HAP-1 (cell line): ENCODE data around the gene NAT8.
A peak's percentile ranks its signal among the peaks of the same experiment; 100 is the strongest.
"Not testable (repeated sequence)": the region's sequence is repeated elsewhere in the genome, so short reads cannot be mapped to it uniquely, and the experiment has no call there.

ENCODE experiments used
- DNase-seq, 2 experiments: peaks; one replicate each; pipeline ENCODE4 v3.0.0-alpha.2; 2016 to 2020; ENCODE audit warnings: low spot score in 2 of 2
- H3K27me3 ChIP-seq: fragments of 250-450 bp; sonication (Bioruptor Pico); 2 replicates; pipeline ENCODE4 v1.5.1; 2020; ENCODE audit warnings: low read depth, mild to moderate bottlenecking, moderate library complexity
- H3K36me3 ChIP-seq: fragments of 250-450 bp; sonication (Bioruptor Pico); replicated peaks from 2 replicates; pipeline ENCODE4 v1.5.1; 2020; ENCODE audit warnings: mild to moderate bottlenecking
- H3K4me1 ChIP-seq: fragments of 250-450 bp; sonication (Bioruptor Pico); 2 replicates; pipeline ENCODE4 v1.5.1; 2020; ENCODE audit warnings: mild to moderate bottlenecking
- H3K4me3 ChIP-seq: fragments of 250-450 bp; sonication (Bioruptor Pico); 2 replicates; pipeline ENCODE4 v1.5.1; 2020; ENCODE audit warnings: mild to moderate bottlenecking, moderate library complexity
- H3K9me3 ChIP-seq: fragments of 250-450 bp; sonication (Bioruptor Pico); 2 replicates; pipeline ENCODE4 v1.5.1; 2020; ENCODE audit warnings: mild to moderate bottlenecking, moderate library complexity
- in situ Hi-C: fragments of 300-500 bp; cut with MboI; formaldehyde crosslinking; loops from 3 replicates; pipeline ENCODE4 v1.14.3; 2020; ENCODE audit warnings: low sequenced_read_pairs, inconsistent platforms, mixed read lengths

NAT8 gene

DNA sequence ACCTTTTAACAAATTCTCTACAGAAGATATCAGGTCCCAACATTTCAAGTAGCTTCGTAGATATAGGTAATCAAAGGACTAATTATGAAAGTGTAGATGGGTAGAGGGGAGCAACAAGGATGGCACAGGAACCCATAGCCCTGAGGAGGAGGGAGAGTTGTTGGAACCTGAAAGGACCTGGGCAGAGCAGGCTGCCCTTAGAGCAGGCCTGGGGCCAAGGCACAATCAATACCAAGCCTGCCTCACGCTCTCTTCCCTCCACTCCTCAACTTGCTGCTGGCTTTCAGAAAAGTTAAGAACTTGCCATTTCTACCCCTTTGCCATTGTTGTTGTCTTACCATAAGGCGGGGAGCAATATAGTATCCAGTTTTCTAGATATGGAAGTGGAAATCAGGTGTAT, 10.1 kb upstream of the NAT8 start:
- no peak overlapping the region for H3K4me3 ChIP-seq

DNA sequence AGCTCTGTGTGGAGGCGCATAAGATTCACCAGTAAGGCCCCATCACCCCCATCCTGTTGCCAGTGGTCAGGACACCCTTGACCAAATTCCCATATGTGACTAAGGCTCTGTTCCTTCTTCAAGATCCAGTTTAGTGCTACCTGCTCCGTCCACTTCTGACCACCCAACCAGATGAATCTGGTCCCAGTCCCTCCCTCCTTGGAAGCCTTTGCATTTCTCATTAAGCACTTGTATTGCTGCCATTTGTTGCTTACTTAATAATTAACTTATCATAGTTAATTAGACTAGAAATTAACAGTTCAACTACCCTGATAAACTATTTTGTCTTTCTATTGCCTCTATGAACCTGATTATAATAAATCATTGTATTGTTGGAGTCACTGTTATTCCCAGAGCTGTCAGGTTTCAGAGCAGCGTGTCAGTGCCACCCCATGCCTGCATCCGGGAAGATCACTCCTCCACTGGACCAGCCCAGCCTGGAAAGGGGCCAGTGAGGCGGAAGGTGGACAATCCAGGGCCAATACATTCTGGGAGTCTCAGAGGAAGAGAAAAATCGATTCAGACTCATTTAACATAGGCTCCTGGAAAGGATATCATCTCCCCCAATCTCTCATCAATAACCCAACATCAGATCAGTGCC, 9.5 kb upstream of the NAT8 start:
- Histone ChIP-seq H3K4me1 (no peaks in the 10 kb centered on the region), H3K27me3 (no peaks in the 10 kb centered on the region), H3K36me3 (no peaks in the 10 kb centered on the region), H3K9me3 (no peaks in the 10 kb centered on the region), H3K4me3 (no peak overlapping the region)
- in situ Hi-C loops = no loop called here
- DNase-seq = no peak

More for the DNA sequence above, 10.1 kb upstream of the NAT8 start:
- DNase-seq = no peak
- Histone ChIP-seq H3K4me1 (no peaks in the 10 kb centered on the region), H3K36me3 (no peaks in the 10 kb centered on the region), H3K27me3 (no peaks in the 10 kb centered on the region), H3K9me3 (no peaks in the 10 kb centered on the region)
- in situ Hi-C loops = no loop called here

DNA sequence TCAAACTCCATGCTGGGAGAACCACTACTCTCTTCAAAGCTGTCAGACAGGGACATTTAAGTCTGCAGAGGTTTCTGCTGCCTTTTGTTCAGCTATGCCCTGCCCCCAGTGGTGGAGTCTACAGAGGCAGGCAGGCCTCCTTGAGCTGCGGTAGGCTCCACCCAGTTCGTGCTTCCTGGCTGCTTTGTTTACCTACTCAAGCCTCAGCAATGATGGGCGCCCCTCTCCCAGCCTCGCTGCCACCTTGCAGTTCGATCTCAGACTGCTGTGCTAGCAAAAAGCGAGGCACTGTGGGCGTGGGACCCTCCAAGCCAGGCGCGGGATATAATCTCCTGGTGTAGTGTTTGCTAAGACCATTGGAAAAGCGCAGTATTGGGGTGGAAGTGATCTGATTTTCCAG, 5.5 kb upstream of the NAT8 start:
- in situ Hi-C loops, H3K4me1 ChIP-seq, H3K27me3 ChIP-seq, H3K4me3 ChIP-seq, H3K9me3 ChIP-seq, DNase-seq, H3K36me3 ChIP-seq: not testable (repeated sequence)

DNA sequence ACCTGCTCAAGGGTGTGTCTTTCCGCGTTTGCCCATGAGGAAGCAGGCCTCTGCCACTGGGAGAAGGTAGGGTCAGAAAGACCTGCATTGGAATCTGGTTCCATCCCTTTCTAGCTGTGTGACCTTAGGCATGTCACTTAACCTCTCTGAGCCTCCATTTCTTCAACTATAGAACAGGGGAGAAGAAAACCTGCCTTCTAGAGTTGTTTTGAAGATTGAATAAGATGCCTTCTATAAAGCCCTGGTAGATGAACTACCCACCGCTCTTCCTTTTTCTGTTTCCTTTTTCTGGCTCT, 507 bp downstream of the NAT8 start:
- in situ Hi-C loops = no loop called here
- Histone ChIP-seq H3K9me3 (no peaks in the 10 kb centered on the region), H3K27me3 (0 out of 2 replicates have a peak, but pooled peaks cover 3% of the 10 kb centered on the region), H3K4me1 (no peaks in the 10 kb centered on the region), H3K4me3 (no peak overlapping the region), H3K36me3 (no peaks in the 10 kb centered on the region)
- no peak for DNase-seq

GRCh38 chr2:73640946-73641766, 1.1 kb downstream of the NAT8 start:
- no peaks in the 10 kb centered on the region for H3K9me3 ChIP-seq
- H3K27me3 ChIP-seq = 0 out of 2 replicates have a peak, but pooled peaks cover 3% of the 10 kb centered on the region
- H3K36me3 ChIP-seq = no peaks in the 10 kb centered on the region
- H3K4me1 ChIP-seq = no peaks in the 10 kb centered on the region
- in situ Hi-C loops = no loop called here
- no peak for DNase-seq
- no peak overlapping the region for H3K4me3 ChIP-seq

DNA sequence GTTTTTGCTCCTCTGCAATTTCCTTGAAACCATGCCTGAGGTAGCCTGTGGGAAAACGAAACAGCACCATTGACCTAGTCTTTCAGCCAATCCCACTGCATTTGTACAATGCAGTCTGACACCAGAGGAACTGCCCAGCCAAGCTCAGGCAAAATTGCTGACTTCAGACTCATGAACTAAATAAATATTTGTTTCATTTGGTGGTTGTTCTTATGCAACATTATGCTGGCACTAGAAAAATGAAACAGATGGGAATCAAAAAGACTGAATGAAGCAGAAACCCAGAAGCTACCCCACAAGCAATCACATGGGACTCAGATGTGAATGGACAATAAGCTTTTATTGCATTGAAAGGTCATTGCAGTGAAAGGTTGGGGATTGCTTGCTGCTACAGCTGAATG, 1.7 kb downstream of the NAT8 start:
- no peaks in the 10 kb centered on the region for H3K36me3 ChIP-seq
- DNase-seq = no peak
- in situ Hi-C loops = no loop called here

GRCh38 chr2:73638429-73638828, 3.8 kb downstream of the NAT8 start:
- Histone ChIP-seq H3K4me1 (no peaks in the 10 kb centered on the region), H3K36me3 (no peaks in the 10 kb centered on the region), H3K27me3 (no peaks in the 10 kb centered on the region), H3K4me3 (no peak overlapping the region), H3K9me3 (no peaks in the 10 kb centered on the region)
- no peak for DNase-seq
- in situ Hi-C loops = no loop called here

More for the DNA sequence above, 1.7 kb downstream of the NAT8 start:
- Histone ChIP-seq H3K4me1 (no peaks in the 10 kb centered on the region), H3K27me3 (0 out of 2 replicates have a peak, but pooled peaks cover under 1% of the 10 kb centered on the region), H3K9me3 (no peaks in the 10 kb centered on the region), H3K4me3 (no peak overlapping the region)

GRCh38 chr2:73636977-73637376, 5.2 kb downstream of the NAT8 start:
- H3K36me3 ChIP-seq, DNase-seq, H3K9me3 ChIP-seq, in situ Hi-C loops, H3K4me3 ChIP-seq, H3K4me1 ChIP-seq, H3K27me3 ChIP-seq: not testable (repeated sequence)

GRCh38 chr2:73630662-73631266, 11.5 kb downstream of the NAT8 start:
- H3K9me3 ChIP-seq, in situ Hi-C loops, H3K4me3 ChIP-seq, H3K27me3 ChIP-seq, H3K36me3 ChIP-seq, H3K4me1 ChIP-seq: not testable (repeated sequence)
- DNase-seq = peak; percentile 28 to 37

GRCh38 chr2:73628493-73628892, 13.7 kb downstream of the NAT8 start:
- H3K4me3 ChIP-seq, H3K27me3 ChIP-seq, H3K4me1 ChIP-seq, in situ Hi-C loops, DNase-seq, H3K9me3 ChIP-seq, H3K36me3 ChIP-seq: not testable (repeated sequence)

DNA sequence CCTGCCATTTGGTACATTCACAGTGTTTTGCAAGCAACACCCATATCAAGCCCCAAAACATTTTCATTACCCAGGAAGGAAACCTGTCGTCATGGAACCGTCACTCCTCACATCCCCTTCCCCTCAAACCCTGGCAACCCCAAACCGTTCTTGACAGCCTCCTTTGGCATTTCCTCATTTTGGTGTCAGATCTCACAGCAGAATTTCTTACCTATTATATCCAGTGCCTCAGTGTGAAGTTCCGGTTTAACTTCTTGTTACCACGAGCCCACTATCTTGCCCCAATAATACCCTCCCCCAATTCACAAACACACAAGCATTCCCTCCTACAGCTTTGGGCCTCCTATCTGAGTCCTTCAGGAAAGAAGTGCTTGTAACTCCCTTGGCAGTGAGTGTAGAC, 16.0 kb downstream of the NAT8 start:
- H3K4me1 ChIP-seq, H3K36me3 ChIP-seq, H3K27me3 ChIP-seq, DNase-seq, in situ Hi-C loops, H3K9me3 ChIP-seq, H3K4me3 ChIP-seq: not testable (repeated sequence)

DNA sequence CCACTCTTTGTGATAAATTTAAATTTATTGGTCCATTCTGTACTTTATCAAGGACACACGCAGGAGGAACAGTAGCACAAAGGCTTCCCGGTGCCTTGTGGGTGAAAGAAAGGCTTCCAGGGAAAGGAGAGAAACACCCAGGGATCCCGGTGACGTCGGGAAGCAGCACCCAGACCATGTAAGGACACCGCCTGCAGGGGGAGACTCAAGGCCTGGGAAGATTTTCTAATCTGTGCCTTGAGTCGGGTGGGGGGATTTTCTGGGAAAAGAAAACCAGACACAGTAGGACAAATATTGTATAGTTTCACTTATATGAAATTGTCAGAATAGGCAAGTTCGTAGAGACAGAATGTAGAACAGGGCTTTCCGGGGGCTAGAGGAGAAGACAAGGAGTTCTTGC, 17.6 kb downstream of the NAT8 start:
- H3K36me3 ChIP-seq, in situ Hi-C loops, H3K4me3 ChIP-seq, H3K27me3 ChIP-seq, H3K4me1 ChIP-seq, H3K9me3 ChIP-seq: not testable (repeated sequence)
- DNase-seq = peak in 1 of 2 experiments; percentile 44

DNA sequence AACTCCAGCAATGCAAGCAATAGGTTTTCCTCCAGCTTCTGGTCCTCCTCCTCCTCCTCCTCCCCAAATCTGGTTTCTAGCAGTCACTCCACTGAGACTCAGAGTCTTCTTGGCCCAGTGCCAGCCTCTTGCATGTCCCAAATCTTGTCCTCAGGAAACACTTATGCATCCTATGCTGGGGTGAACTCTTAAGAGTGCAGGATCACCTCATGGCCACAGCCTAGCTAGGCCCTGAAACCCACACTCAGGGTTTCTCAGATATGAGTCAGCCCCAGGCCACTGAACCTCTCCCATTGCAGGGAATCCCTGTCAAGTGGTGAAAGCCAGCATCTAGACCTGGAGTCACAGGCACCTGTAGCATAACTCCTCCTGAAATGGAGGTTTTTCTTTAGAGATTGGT, 18.2 kb downstream of the NAT8 start:
- H3K36me3 ChIP-seq, DNase-seq, H3K27me3 ChIP-seq, in situ Hi-C loops, H3K9me3 ChIP-seq, H3K4me1 ChIP-seq, H3K4me3 ChIP-seq: not testable (repeated sequence)

GRCh38 chr2:73619925-73620324, 22.3 kb downstream of the NAT8 start:
- H3K27me3 ChIP-seq, DNase-seq, H3K36me3 ChIP-seq, in situ Hi-C loops, H3K4me3 ChIP-seq, H3K9me3 ChIP-seq, H3K4me1 ChIP-seq: not testable (repeated sequence)
